HCT116 (cell line): ENCODE measurements around the gene AEBP1. TPM values are rescaled to one million over a fixed set of nuclear protein-coding genes. Genes with fewer than 3 reads are reported as not detected.

Experiments
- ATAC-seq: fragments of 200-7000 bp; cut with Tn5 transposase; 2 replicates; pipeline ENCODE4 v1.9.1; 2020; ENCODE audit warnings: mild to moderate bottlenecking, moderate library complexity
- BruUV-seq: library from RNA; stranded (reverse); fragments of 400-500 nt; replicated peaks from 2 replicates; lab custom pipeline; 2021; lab: Mats Ljungman, UMichigan
- CTCF ChIA-PET: fragments of 300-600 bp; sonication (Branson Sonifier 250); formaldehyde crosslinking; loops from one replicate; lab custom pipeline; 2021; ENCODE audit warnings: antibody characterized with exemption; lab: Charles Lee
- POLR2A ChIA-PET: fragments of 300-600, 350-600 bp; sonication (Branson Sonifier 250); formaldehyde crosslinking; loops from one replicate; lab custom pipeline; 2021; ENCODE audit warnings: antibody characterized with exemption; lab: Charles Lee
- RAD21 ChIA-PET, 2 experiments: fragments of 300-600 bp; sonication (Branson Sonifier 250); formaldehyde crosslinking; loops; one replicate each; lab custom pipeline; 2023; ENCODE audit warnings: low total read pairs in 2 of 2; ENCODE audit not compliant: uncharacterized antibody in 2 of 2, unreplicated experiment in 2 of 2, low non-redundant PET in 1 of 2; lab: Charles Lee
- DNase-seq: peaks from one replicate; pipeline ENCODE4 v3.0.0-alpha.2; 2010; ENCODE audit warnings: low read depth, low spot score
- H2AFZ ChIP-seq: fragments of 200-600 bp; shearing (Covaris generic), sonication (generic); 2 replicates; pipeline ENCODE4 v1.6.1; 2017; ENCODE audit warnings: low read depth, mixed run types, mixed read lengths, antibody characterized with exemption, low read length; ENCODE audit not compliant: poor library complexity, severe bottlenecking
- H3K27ac ChIP-seq: 2 replicates; pipeline ENCODE4 v1.5.1; 2012; ENCODE audit warnings: low read depth, low read length
- H3K27me3 ChIP-seq: fragments of 200-600 bp; sonication (generic); 2 replicates; pipeline ENCODE4 v1.6.1; 2016; ENCODE audit warnings: mixed run types, low read length, mixed read lengths; ENCODE audit not compliant: insufficient read depth
- H3K36me3 ChIP-seq, 2 experiments: fragments of 200-500 bp in 1 of 2; fragments of 200-600 bp in 1 of 2; sonication (Bioruptor generic) in 1 of 2; sonication (generic) in 1 of 2; 2 replicates each; pipeline versions ENCODE4 v1.5.1 to v1.6.1; 2014 to 2016; ENCODE audit warnings: low read length in 2 of 2, inconsistent platforms in 1 of 2, mixed read lengths in 1 of 2, mixed run types in 1 of 2; ENCODE audit not compliant: insufficient read depth in 2 of 2, control insufficient read depth in 1 of 2
- H3K4me1 ChIP-seq, 2 experiments: fragments of 200-600 bp in 1 of 2; sonication (generic) in 1 of 2; 2 replicates each; pipeline versions ENCODE4 v1.5.1 to v1.6.1; 2012 to 2017; ENCODE audit warnings: low read length in 2 of 2, inconsistent platforms in 1 of 2, mild to moderate bottlenecking in 1 of 2, mixed read lengths in 1 of 2, mixed run types in 1 of 2, moderate library complexity in 1 of 2; ENCODE audit not compliant: insufficient read depth in 2 of 2, control insufficient read depth in 1 of 2
- H3K4me2 ChIP-seq: fragments of 200-600 bp; sonication (generic); 2 replicates; pipeline ENCODE4 v1.6.1; 2017; ENCODE audit warnings: mixed run types, low read length, mixed read lengths
- H3K4me3 ChIP-seq, 2 experiments: fragments of 200-600 bp in 1 of 2; sonication (generic) in 1 of 2; replicated peaks in 1 of 2; 2 replicates each; pipeline ENCODE4 v1.5.1; 2011 to 2016; ENCODE audit warnings: low read length in 2 of 2, control low read depth in 1 of 2, low read depth in 1 of 2, mild to moderate bottlenecking in 1 of 2, mixed read lengths in 1 of 2, mixed run types in 1 of 2
- H3K79me2 ChIP-seq: fragments of 200-600 bp; sonication (generic); 2 replicates; pipeline ENCODE4 v1.6.1; 2017; ENCODE audit warnings: mild to moderate bottlenecking, mixed run types, low read length, moderate library complexity, mixed read lengths; ENCODE audit not compliant: insufficient read depth
- H3K9ac ChIP-seq: fragments of 200-600 bp; sonication (generic); 2 replicates; pipeline ENCODE4 v1.6.1; 2016; ENCODE audit warnings: low read length, mixed read lengths
- H3K9me2 ChIP-seq: fragments of 200-600 bp; sonication (generic), shearing (Covaris generic); 2 replicates; pipeline ENCODE4 v1.6.1; 2017; ENCODE audit warnings: mixed run types, mild to moderate bottlenecking, moderate library complexity; ENCODE audit not compliant: insufficient read depth
- H3K9me3 ChIP-seq, 2 experiments: fragments of 200-500 bp in 1 of 2; fragments of 200-600 bp in 1 of 2; sonication (Bioruptor generic) in 1 of 2; sonication (generic) in 1 of 2; 2 replicates each; pipeline ENCODE4 v1.6.1; 2014 to 2017; ENCODE audit warnings: low read length in 2 of 2, mixed read lengths in 2 of 2, inconsistent platforms in 1 of 2, low read depth in 1 of 2, mild to moderate bottlenecking in 1 of 2, mixed run types in 1 of 2, moderate library complexity in 1 of 2; ENCODE audit not compliant: control insufficient read depth in 1 of 2, insufficient read depth in 1 of 2
- H4K20me1 ChIP-seq: fragments of 200-600 bp; sonication (generic), shearing (Covaris generic); 2 replicates; pipeline ENCODE4 v1.6.1; 2017; ENCODE audit warnings: mixed run types, mild to moderate bottlenecking, moderate library complexity; ENCODE audit not compliant: insufficient read depth
- CBX3 ChIP-seq: IDR thresholded peaks from 2 replicates; pipeline ENCODE4 v1.6.1; 2012; ENCODE audit warnings: low read depth
- CEBPB ChIP-seq: IDR thresholded peaks from 2 replicates; pipeline ENCODE4 v1.6.1; 2012; ENCODE audit warnings: low read depth
- CTCF ChIP-seq, 3 experiments: fragments of 200-600 bp in 1 of 3; sonication (generic) in 1 of 3; IDR thresholded peaks in 2 of 3; conservative IDR thresholded peaks in 1 of 3; 2 replicates each; pipeline ENCODE4 v1.5.1; 2012 to 2017; ENCODE audit warnings: low read depth in 2 of 3, low read length in 2 of 3, antibody characterized with exemption in 1 of 3, borderline replicate concordance in 1 of 3, control low read depth in 1 of 3, mild to moderate bottlenecking in 1 of 3, mixed read lengths in 1 of 3, mixed run types in 1 of 3, moderate library complexity in 1 of 3; ENCODE audit not compliant: insufficient read depth in 1 of 3
- EGR1 ChIP-seq: IDR thresholded peaks from 2 replicates; pipeline ENCODE4 v1.6.1; 2012; ENCODE audit warnings: low read depth
- JUND ChIP-seq: IDR thresholded peaks from 2 replicates; pipeline ENCODE4 v1.6.1; 2012
- MAX ChIP-seq: IDR thresholded peaks from 2 replicates; pipeline ENCODE4 v1.6.1; 2012
- POLR2A ChIP-seq: IDR thresholded peaks from 2 replicates; pipeline ENCODE4 v1.7.0; 2011; ENCODE audit warnings: borderline replicate concordance; ENCODE audit not compliant: insufficient read depth, insufficient read length; ENCODE audit errors: extremely low read depth
- POLR2AphosphoS5 ChIP-seq: IDR thresholded peaks from 2 replicates; pipeline ENCODE4 v1.6.1; 2011; ENCODE audit warnings: mild to moderate bottlenecking, low read depth, low read length, moderate library complexity
- SIN3A ChIP-seq: IDR thresholded peaks from 2 replicates; pipeline ENCODE4 v1.6.1; 2012; ENCODE audit warnings: low read depth
- SP1 ChIP-seq: IDR thresholded peaks from 2 replicates; pipeline ENCODE4 v1.6.1; 2012; ENCODE audit warnings: low read depth
- SRF ChIP-seq: IDR thresholded peaks from 2 replicates; pipeline ENCODE4 v1.6.1; 2012; ENCODE audit warnings: low read depth
- TCF7L2 ChIP-seq: IDR thresholded peaks from 2 replicates; pipeline ENCODE4 v1.7.0; 2011; ENCODE audit warnings: borderline replicate concordance, inconsistent platforms; ENCODE audit not compliant: insufficient read depth, insufficient read length; ENCODE audit errors: extremely low read depth
- YY1 ChIP-seq: IDR thresholded peaks from 2 replicates; pipeline ENCODE4 v1.6.1; 2011; ENCODE audit warnings: low read length, low read depth, moderate library complexity, mild to moderate bottlenecking; ENCODE audit not compliant: insufficient replicate concordance; ENCODE audit errors: extremely low read depth
- ZFX ChIP-seq: fragments of 450-650 bp; IDR thresholded peaks from 2 replicates; pipeline ENCODE4 v1.6.1; 2017
- ZNF274 ChIP-seq: fragments of 200-500 bp; sonication (Bioruptor generic); IDR thresholded peaks from 2 replicates; pipeline ENCODE4 v1.6.1; 2014; ENCODE audit warnings: mild to moderate bottlenecking, low read depth, low read length, inconsistent platforms
- intact Hi-C: fragments of 100-400 bp; cut with micrococcal nuclease; formaldehyde crosslinking; loops from 2 replicates; pipeline ENCODE4 v1.10.0; 2022
- total RNA-seq: library from RNA; stranded (reverse); gene quantifications from one replicate; pipeline ENCODE4 v1.2.1, GENCODE V29; 2021; ENCODE audit not compliant: unreplicated experiment

Gene AEBP1
- total RNA-seq, 1 experiment from 2014 or later, result 0.49 TPM

DNA sequence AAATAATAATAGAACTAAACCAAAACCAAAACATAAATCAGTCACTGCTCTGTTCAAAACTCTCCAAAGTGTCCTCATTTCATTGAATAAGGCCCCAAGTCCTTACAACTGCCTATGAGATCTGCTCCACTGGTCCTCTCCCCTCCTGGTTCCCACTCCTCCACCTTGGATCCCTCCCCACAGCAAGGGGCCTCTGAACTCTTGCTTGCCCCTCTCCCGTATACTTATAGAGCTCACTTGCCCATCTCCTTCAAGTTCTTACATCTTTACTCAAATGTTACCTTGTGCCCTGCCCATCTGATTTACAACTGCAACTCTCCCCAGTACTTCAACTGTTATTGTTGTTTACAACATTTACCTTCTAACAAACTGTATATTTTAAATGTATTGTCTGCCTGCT lies 18.4 kb downstream of the AEBP1 start:
- no peak for DNase-seq
- no peak for ATAC-seq
- Histone ChIP-seq H3K4me3 (peak overlapping the region; percentile 69 to 92), H2AFZ (no peak overlapping the region), H4K20me1 (no peaks in the 10 kb centered on the region), H3K27me3 (no peaks in the 10 kb centered on the region), H3K9me2 (no peaks in the 10 kb centered on the region), H3K79me2 (peaks cover 47% of the 10 kb centered on the region), H3K27ac (peak overlapping the region; percentile 73), H3K9me3 (no peaks in the 10 kb centered on the region), H3K4me2 (peak overlapping the region; percentile 87), H3K36me3 (peaks cover 15 to 32% of the 10 kb centered on the region in 2 experiments), H3K4me1 (peaks cover 3 to 19% of the 10 kb centered on the region in 2 experiments; a peak in 2 of 4 replicates), H3K9ac (peak overlapping the region; percentile 91)
- BruUV-seq, result no TSS peak
- ChIA-PET CTCF (no interaction called here), RAD21 (no interaction called here), POLR2A (no interaction called here)
- TF ChIP-seq ZNF274 (no peak), CTCF (IDR thresholded peaks at IDR 0.05 in 2 of 3, conservative IDR thresholded peaks at IDR 0.05 in 1 of 3; ENCODE audit: borderline replicate concordance in 1 of 3, insufficient read depth in 1 of 3, low read depth in 2 of 3, low read length in 2 of 3) (no peak), ZFX (no peak), CBX3 (no peak), EGR1 (no peak)
- intact Hi-C loops, result loop anchor here (5.0 kb wide), 1 partner anchor 40 kb away; the partner anchor contains the start of gene POLM

DNA sequence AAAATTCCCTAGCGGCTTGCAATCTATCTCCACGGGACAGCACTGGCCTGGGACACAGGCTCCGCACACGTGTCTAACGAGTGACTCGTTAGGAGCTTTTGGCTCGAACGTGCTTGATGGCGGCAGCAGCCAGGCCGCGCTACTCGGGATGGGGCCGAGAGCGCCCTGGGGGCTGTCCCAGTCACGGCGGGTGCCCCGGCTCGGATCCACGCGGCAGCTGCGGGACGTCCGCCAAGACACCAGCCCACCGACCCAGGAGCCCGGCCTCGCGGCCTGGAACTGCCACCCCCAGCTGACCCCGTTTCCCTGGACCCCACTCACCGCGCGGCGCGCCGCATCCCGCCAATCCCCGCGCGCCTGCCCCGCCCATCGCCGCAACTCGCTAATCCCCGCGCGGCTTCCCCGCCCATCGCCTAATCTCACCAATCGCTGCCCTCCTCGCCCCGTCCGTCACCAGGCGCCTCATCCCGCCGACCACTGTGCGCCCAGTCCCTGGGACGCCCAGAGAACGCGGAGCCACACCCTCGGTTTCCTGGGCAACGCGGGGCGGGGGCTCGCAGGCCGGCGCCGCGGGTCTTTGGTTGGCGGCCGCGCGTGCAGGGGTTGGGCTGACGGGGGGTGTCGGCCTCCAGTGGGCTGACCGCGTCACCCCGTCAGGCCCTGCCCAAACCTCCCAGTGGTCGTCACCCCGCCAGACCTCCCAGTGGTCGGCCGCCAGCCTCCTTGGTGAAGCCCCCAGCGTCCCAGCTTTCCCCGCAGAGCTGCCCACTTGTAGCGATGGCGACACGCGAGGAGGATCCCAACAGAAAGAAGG lies 19.3 kb downstream of the AEBP1 start, which contains the start of gene POLD2:
TSS of gene POLD2 (minus strand) at position 359 of the 814 bp plus-strand sequence. CDS start 1,495 bp downstream, outside the sequence.
- Histone ChIP-seq H4K20me1 (no peaks in the 10 kb centered on the region), H3K9me2 (no peaks in the 10 kb centered on the region)
- CTCF ChIA-PET, result no interaction called here

More for the DNA sequence above, 19.3 kb downstream of the AEBP1 start, which contains the start of gene POLD2:
- Histone ChIP-seq H2AFZ (no peak within 1 kb of the TSS), H3K27ac (peak within 1 kb of the TSS; percentile 73), H3K9ac (peak within 1 kb of the TSS; percentile 91), H3K4me3 (peak within 1 kb of the TSS; percentile 69 to 92), H3K27me3 (no peaks in the 10 kb centered on the region), H3K9me3 (no peaks in the 10 kb centered on the region), H3K36me3 (peaks cover 11 to 27% of the 10 kb centered on the region in 2 experiments), H3K4me1 (peaks cover 3 to 19% of the 10 kb centered on the region in 2 experiments; a peak in 2 of 4 replicates)
- peak; percentile 98 for ATAC-seq
- BruUV-seq, result no TSS peak
- intact Hi-C loops, result loop anchor here (5.0 kb wide), 1 partner anchor 41 kb away; the partner anchor contains the start of gene POLM
- DNase-seq, result peak; percentile 88
- POLR2A ChIA-PET, result no interaction called here
- no peak for TF ChIP-seq JUND
- peak; percentile 88 for TF ChIP-seq SIN3A
- peak; percentile 42 for TF ChIP-seq TCF7L2
- peak; percentile 57 for TF ChIP-seq YY1
- TF ChIP-seq SP1, result peak; percentile 92
- TF ChIP-seq SRF, result no peak
- peak; percentile 89; the same call in 1 of the 2 replicates for TF ChIP-seq ZFX
- no peak for TF ChIP-seq CEBPB
- peak; percentile 67 for TF ChIP-seq POLR2AphosphoS5
- peak; percentile 54 for TF ChIP-seq POLR2A
- peak; percentile 93 for TF ChIP-seq MAX
- TF ChIP-seq, all 23 proteins: peak for 8
- RAD21 ChIA-PET, result no interaction called here
- peaks cover 45% of the 10 kb centered on the region for H3K79me2 ChIP-seq
- peak within 1 kb of the TSS; percentile 87 for H3K4me2 ChIP-seq
